SH-SY5Y (cell line): ENCODE results near the gene GSTK1.
A peak's percentile ranks its signal among the peaks of the same experiment; 100 is the strongest.

Source experiments
- GATA2 ChIP-seq: IDR thresholded peaks from 2 replicates; pipeline ENCODE4 v1.6.1; 2011; ENCODE audit warnings: mild to moderate bottlenecking, low read depth, low read length
- GATA3 ChIP-seq: IDR thresholded peaks from 2 replicates; pipeline ENCODE4 v1.6.1; 2011; ENCODE audit warnings: low read depth, mild to moderate bottlenecking, low read length, moderate library complexity

Gene GSTK1

GRCh38 chr7:143263266-143264195, at the start of gene GSTK1:
Gene GSTK1, plus strand, starts transcription at chr7:143263441. Its CDS starts 73 bp downstream, at chr7:143263514.
- TF ChIP-seq GATA3 (no peak), GATA2 (peak; percentile 6; the same call in 1 of the 2 replicates)

DNA sequence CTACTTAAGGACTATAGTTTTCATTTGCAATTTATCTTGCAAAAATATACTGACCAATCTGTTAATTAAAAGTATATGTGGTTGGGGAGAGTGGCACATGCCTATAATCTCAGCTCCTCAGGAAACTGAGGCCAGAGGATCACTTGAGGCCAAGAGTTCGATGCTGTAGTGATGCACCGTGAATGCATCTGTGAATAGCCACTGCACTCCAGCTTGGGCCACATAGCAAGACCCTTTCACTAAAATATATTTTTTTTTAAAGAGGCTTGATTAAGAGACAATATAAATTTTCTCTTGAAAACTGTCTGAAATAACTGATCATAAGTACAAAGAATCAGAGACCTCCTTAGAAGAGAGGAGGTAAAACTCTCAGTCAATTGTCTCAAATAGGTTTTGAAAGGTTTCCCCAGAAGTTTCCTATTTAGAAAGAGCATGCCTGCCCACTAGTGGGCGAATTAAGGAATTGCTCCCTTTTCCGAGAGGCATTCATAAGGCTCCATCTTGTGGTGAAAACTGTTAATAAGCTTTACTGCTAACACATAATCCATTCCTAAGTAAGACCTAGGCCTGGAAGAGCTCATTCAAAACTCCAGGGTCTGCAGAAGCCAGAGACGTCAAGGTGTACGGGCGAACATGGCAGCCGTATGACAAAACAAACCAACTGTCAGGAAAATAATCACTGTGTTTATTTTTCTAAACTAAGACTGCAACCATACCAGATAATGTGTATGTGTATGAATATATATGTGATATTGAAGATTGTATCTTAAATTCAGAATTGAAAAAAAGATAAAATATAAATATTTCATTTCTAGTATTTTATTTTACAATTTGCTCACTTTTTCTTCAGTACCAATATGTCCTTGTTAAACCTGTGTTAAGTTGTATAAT, 48.2 kb upstream of the GSTK1 start:
- TF ChIP-seq GATA3 (no peak), GATA2 (no peak)

- TF ChIP-seq GATA2, result no peak
- no peak for TF ChIP-seq GATA3
These were observed 47.1 kb upstream of the GSTK1 start for GRCh38 chr7:143216151-143216550.

DNA sequence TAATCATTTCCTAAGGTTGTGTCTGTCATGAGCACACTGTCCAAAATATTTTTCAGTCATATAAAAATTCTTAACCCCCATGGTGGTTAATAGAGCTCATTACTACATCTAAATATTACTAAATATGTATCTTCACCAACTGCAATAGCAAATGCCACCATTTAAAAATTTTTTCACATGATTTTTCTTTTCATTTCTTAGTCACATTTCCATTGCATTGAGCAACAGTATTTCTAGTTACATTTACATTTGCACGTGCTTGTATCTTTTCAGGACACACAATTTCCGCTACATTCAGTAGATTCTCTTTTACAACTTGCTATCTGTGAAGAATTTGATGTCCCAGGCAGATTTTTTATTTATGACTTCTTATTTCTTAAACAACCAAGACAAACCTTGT, 46.6 kb upstream of the GSTK1 start:
- TF ChIP-seq GATA2, result no peak
- TF ChIP-seq GATA3, result no peak

DNA sequence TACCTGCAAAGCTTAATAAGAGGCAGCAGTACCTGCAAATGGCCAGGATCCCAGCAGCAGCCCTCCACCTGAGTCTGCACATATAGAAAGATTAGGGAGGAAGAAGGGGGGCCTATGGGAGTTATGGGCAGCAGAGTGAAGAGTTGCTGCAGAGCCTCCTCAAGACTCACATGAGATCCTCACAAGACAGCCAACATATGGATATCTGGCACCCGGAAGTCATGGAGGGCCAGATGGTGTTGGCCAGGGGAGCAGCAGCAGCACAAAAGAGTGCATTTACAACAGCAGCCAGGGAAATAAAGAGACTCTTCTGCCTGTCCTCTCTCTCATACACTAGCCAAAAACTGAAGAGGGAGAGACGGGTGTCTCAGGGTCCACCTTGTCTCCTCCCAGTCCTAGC, 45.4 kb upstream of the GSTK1 start:
- TF ChIP-seq GATA2, result no peak
- no peak for TF ChIP-seq GATA3

- TF ChIP-seq GATA2, result no peak
- no peak for TF ChIP-seq GATA3
These were observed 42.0 kb upstream of the GSTK1 start for GRCh38 chr7:143221286-143221685.

- TF ChIP-seq GATA2 (no peak), GATA3 (no peak)
These were observed 41.5 kb upstream of the GSTK1 start, which contains the start of gene TAS2R40 for GRCh38 chr7:143221737-143222136. Gene TAS2R40, plus strand, starts transcription at chr7:143222037. Its CDS starts 42 bp downstream, at chr7:143222079.

GRCh38 chr7:143222782-143223181, 40.5 kb upstream of the GSTK1 start:
- TF ChIP-seq GATA2 (no peak), GATA3 (no peak)

DNA sequence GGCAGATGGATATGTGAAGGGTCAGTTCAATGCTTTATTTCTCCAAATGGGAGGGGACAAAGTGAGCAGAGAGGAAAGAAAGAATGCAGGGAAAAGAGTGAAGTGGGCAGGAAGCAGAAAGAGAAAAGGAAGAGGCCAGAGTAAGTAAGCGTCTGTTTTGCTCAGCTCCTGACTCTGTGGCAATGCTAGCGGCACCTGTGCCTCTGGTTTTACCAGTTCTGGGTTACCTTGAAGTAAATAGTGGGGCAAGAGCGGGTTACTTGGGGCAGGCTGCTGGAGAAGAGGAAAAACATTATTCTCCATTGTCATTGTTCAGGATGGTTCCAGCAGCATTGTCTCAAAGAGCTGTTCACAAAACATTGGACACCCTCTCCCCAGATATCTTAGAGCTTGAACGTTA, 39.5 kb upstream of the GSTK1 start:
- TF ChIP-seq GATA3 (no peak), GATA2 (no peak)

GRCh38 chr7:143225047-143225446, 38.2 kb upstream of the GSTK1 start:
- TF ChIP-seq GATA2 (no peak), GATA3 (no peak)

DNA sequence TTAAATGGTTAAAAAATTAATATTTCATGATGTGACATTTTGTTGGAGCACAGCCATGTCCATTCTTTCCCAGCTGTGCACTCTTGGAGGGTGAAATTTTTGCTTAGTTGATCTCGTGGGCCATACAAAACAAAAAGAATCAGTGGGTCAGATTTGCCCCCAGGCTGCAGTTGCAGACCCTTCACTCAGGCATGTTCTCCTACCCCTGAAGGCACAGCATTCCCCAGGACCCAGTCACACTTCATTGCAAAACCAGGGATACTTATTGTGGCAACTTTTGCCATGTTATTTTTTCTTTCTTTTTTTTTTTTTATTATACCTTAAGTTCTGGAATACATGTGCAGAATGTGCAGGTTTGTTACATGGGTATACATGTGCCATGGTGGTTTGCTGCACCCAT, 35.4 kb upstream of the GSTK1 start:
- TF ChIP-seq GATA2 (no peak), GATA3 (no peak)

DNA sequence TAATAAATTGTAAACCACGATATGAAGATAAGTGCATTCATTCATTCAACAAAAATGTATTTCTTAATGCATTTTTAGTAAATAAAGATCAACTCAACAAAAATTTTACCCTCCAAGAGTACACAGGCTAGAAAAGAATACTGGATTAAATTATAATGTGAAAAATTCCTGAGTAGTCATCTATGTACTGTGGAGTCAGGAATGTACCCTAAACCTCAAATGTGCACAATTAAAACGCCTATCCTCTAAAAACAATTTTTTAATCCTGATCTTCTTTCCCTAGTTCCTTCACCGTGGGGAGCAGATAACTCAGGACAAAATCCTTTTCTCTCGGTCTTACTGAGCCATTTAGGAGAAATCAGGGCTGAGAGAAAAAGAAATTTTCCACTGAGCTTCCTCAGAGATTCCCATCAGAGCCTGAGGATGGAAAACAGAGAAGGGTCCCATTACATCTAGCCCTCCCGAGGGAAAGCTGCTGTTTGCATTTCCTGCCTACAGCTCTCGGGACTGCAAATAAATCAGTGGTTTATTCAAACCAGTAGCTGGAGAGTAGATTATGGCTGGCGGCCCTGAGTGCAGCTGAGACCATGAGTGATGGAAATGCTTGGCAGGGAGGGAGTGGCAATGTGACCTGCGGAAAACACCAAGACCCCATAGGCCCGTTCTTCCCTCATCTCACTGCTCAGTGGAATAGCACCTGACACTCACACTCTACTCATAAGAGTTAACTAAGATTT, 34.0 kb upstream of the GSTK1 start:
- no peak for TF ChIP-seq GATA3
- no peak for TF ChIP-seq GATA2

GRCh38 chr7:143230602-143231457, 32.4 kb upstream of the GSTK1 start:
- no peak for TF ChIP-seq GATA3
- TF ChIP-seq GATA2, result no peak
